H9 (cell line): Measurements from ENCODE around the gene SCN1B. TPM values are rescaled to one million over a fixed set of nuclear protein-coding genes. Genes with fewer than 3 reads are reported as not detected.

Experiments
- DNase-seq: peaks from one replicate; pipeline ENCODE4 v3.0.0-alpha.2; 2017
- H2AFZ ChIP-seq: one replicate; pipeline ENCODE4 v1.6.1; 2013; ENCODE audit warnings: mild to moderate bottlenecking, low read length, control low read depth, moderate library complexity
- H2AK5ac ChIP-seq: 2 replicates; pipeline ENCODE4 v1.6.1; 2013; ENCODE audit warnings: low read length, control low read depth, mixed read lengths; ENCODE audit not compliant: insufficient read length
- H2BK120ac ChIP-seq: one replicate; pipeline ENCODE4 v1.6.1; 2013; ENCODE audit warnings: low read depth, mild to moderate bottlenecking, low read length, control low read depth, inconsistent platforms; ENCODE audit not compliant: poor library complexity, severe bottlenecking
- H2BK12ac ChIP-seq: 2 replicates; pipeline ENCODE4 v1.6.1; 2013; ENCODE audit warnings: low read length, control low read depth, mixed read lengths, low read depth; ENCODE audit not compliant: insufficient read length
- H2BK15ac ChIP-seq: 2 replicates; pipeline ENCODE4 v1.6.1; 2013; ENCODE audit warnings: low read depth, low read length, control low read depth
- H2BK20ac ChIP-seq: one replicate; pipeline ENCODE4 v1.6.1; 2013; ENCODE audit warnings: low read depth, mild to moderate bottlenecking, low read length, control low read depth, inconsistent platforms; ENCODE audit not compliant: poor library complexity, severe bottlenecking
- H2BK5ac ChIP-seq: 2 replicates; pipeline ENCODE4 v1.6.1; 2013; ENCODE audit warnings: low read length, control low read depth, mixed read lengths; ENCODE audit not compliant: insufficient read length
- H3K14ac ChIP-seq: 2 replicates; pipeline ENCODE4 v1.6.1; 2013; ENCODE audit warnings: low read length, control low read depth; ENCODE audit not compliant: insufficient read depth
- H3K18ac ChIP-seq: 2 replicates; pipeline ENCODE4 v1.6.1; 2013; ENCODE audit warnings: low read depth, mild to moderate bottlenecking, mixed read lengths, low read length, control low read depth; ENCODE audit not compliant: insufficient read length
- H3K23ac ChIP-seq: 2 replicates; pipeline ENCODE4 v1.6.1; 2013; ENCODE audit warnings: low read length, control low read depth, mixed read lengths, low read depth; ENCODE audit not compliant: insufficient read length
- H3K23me2 ChIP-seq: 2 replicates; pipeline ENCODE4 v1.6.1; 2013; ENCODE audit warnings: low read depth, mild to moderate bottlenecking, mixed read lengths, low read length, control low read depth; ENCODE audit not compliant: insufficient read length, poor library complexity, severe bottlenecking
- H3K27ac ChIP-seq: 2 replicates; pipeline ENCODE4 v1.5.1; 2013; ENCODE audit warnings: low read length, control low read depth, mixed read lengths, low read depth; ENCODE audit not compliant: insufficient read length
- H3K27me3 ChIP-seq: 2 replicates; pipeline ENCODE4 v1.6.1; 2013; ENCODE audit warnings: low read length, control low read depth, inconsistent platforms; ENCODE audit not compliant: insufficient read depth
- H3K4ac ChIP-seq: 2 replicates; pipeline ENCODE4 v1.6.1; 2013; ENCODE audit warnings: low read depth, mild to moderate bottlenecking, control low read depth, inconsistent platforms, low read length, moderate library complexity
- H3K4me1 ChIP-seq: 2 replicates; pipeline ENCODE4 v1.6.1; 2013; ENCODE audit warnings: low read length, control low read depth, inconsistent platforms; ENCODE audit not compliant: insufficient read depth
- H3K4me2 ChIP-seq: 2 replicates; pipeline ENCODE4 v1.6.1; 2013; ENCODE audit warnings: low read length, control low read depth, mixed read lengths; ENCODE audit not compliant: insufficient read length, insufficient read depth
- H3K56ac ChIP-seq: 2 replicates; pipeline ENCODE4 v1.6.1; 2013; ENCODE audit warnings: low read depth, mild to moderate bottlenecking, mixed read lengths, low read length, control low read depth; ENCODE audit not compliant: insufficient read length
- H3K79me1 ChIP-seq: 2 replicates; pipeline ENCODE4 v1.6.1; 2013; ENCODE audit warnings: low read depth, mild to moderate bottlenecking, moderate library complexity, low read length, control low read depth, inconsistent platforms; ENCODE audit not compliant: insufficient read depth, poor library complexity, severe bottlenecking
- H3K79me2 ChIP-seq: 2 replicates; pipeline ENCODE4 v1.6.1; 2013; ENCODE audit warnings: low read length, control low read depth, inconsistent platforms; ENCODE audit not compliant: insufficient read depth
- H3K9ac ChIP-seq: 2 replicates; pipeline ENCODE4 v1.6.1; 2013; ENCODE audit warnings: low read length, control low read depth, mixed read lengths; ENCODE audit not compliant: insufficient read length; ENCODE audit errors: extremely low read depth
- H3K9me3 ChIP-seq: one replicate; pipeline ENCODE4 v1.6.1; 2013; ENCODE audit warnings: low read depth, low read length, inconsistent platforms; ENCODE audit not compliant: control insufficient read depth
- H3T11ph ChIP-seq: one replicate; pipeline ENCODE4 v1.6.1; 2013; ENCODE audit warnings: mild to moderate bottlenecking, low read length, control low read depth, inconsistent platforms
- H4K20me1 ChIP-seq: one replicate; pipeline ENCODE4 v1.6.1; 2013; ENCODE audit not compliant: control insufficient read depth, insufficient read length, insufficient read depth
- H4K5ac ChIP-seq: 2 replicates; pipeline ENCODE4 v1.6.1; 2013; ENCODE audit warnings: low read depth, mild to moderate bottlenecking, mixed read lengths, low read length, control low read depth; ENCODE audit not compliant: insufficient read length
- H4K8ac ChIP-seq: replicated peaks from 2 replicates; pipeline ENCODE4 v1.6.1; 2013; ENCODE audit warnings: low read length, control low read depth, mixed read lengths, low read depth; ENCODE audit not compliant: insufficient read length
- H4K91ac ChIP-seq: 2 replicates; pipeline ENCODE4 v1.6.1; 2013; ENCODE audit warnings: low read depth, mild to moderate bottlenecking, moderate library complexity, mixed read lengths, low read length, control low read depth; ENCODE audit not compliant: insufficient read length
- H3K27ac Mint-ChIP-seq, 3 experiments: 2 replicates in 2 of 3; 3 replicates in 1 of 3; pipeline ENCODE4 v1.8.0; 2020 to 2021; ENCODE audit warnings: mixed read lengths in 3 of 3, mild to moderate bottlenecking in 1 of 3, moderate library complexity in 1 of 3
- H3K27me3 Mint-ChIP-seq: 2 replicates; pipeline ENCODE4 v1.8.0; 2021; ENCODE audit warnings: low read depth, mild to moderate bottlenecking, moderate library complexity, mixed read lengths
- H3K36me3 Mint-ChIP-seq, 3 experiments: 2 replicates in 2 of 3; 3 replicates in 1 of 3; pipeline ENCODE4 v1.8.0; 2020 to 2021; ENCODE audit warnings: low read depth in 3 of 3, mixed read lengths in 3 of 3; ENCODE audit not compliant: insufficient read depth in 1 of 3
- H3K4me1 Mint-ChIP-seq, 2 experiments: 2 replicates each; pipeline ENCODE4 v1.8.0; 2020; ENCODE audit warnings: mixed read lengths in 2 of 2
- H3K4me3 Mint-ChIP-seq, 2 experiments: 2 replicates in 1 of 2; 3 replicates in 1 of 2; pipeline ENCODE4 v1.8.0; 2020 to 2021; ENCODE audit warnings: mild to moderate bottlenecking in 2 of 2, mixed read lengths in 2 of 2, moderate library complexity in 1 of 2
- H3K9me3 Mint-ChIP-seq, 2 experiments: 2 replicates in 1 of 2; 3 replicates in 1 of 2; pipeline ENCODE4 v1.8.0; 2020; ENCODE audit warnings: mild to moderate bottlenecking in 2 of 2, mixed read lengths in 2 of 2, moderate library complexity in 1 of 2
- CTCF ChIP-seq: fragments of 200-600 bp; sonication (generic); conservative IDR thresholded peaks from 3 replicates; pipeline ENCODE4 v1.8.0; 2021; ENCODE audit warnings: antibody characterized with exemption, mild to moderate bottlenecking
- total RNA-seq: library from RNA; stranded (reverse); gene quantifications from 2 replicates; pipeline ENCODE4 v1.2.1, GENCODE V29; 2021

The SCN1B gene
- total RNA-seq, 1 experiment from 2014 or later, result 3.8 TPM

GRCh38 chr19:35087393-35087792 is 57.1 kb downstream of the SCN1B start:
- Histone ChIP-seq H3K79me2 (no peaks in the 10 kb centered on the region), H2AK5ac (no peak overlapping the region), H2BK120ac (no peak overlapping the region), H2AFZ (no peak overlapping the region), H4K8ac (no peak overlapping the region), H3K4me1 (no peaks in the 10 kb centered on the region; the same call in 1 of the 2 replicates), H2BK12ac (no peak overlapping the region), H3K4me2 (no peak overlapping the region), H3K79me1 (no peaks in the 10 kb centered on the region), H2BK15ac (no peak overlapping the region), H3K23ac (no peak overlapping the region), H3K56ac (no peak overlapping the region), H4K5ac (no peak overlapping the region), H3K9ac (no peak overlapping the region), H4K91ac (no peak overlapping the region), H2BK20ac (no peak overlapping the region), H2BK5ac (no peak overlapping the region), H3K27ac (no peak overlapping the region), H3K4ac (no peak overlapping the region), H3K9me3 (no peaks in the 10 kb centered on the region), H3T11ph (no peak overlapping the region), H3K23me2 (no peaks in the 10 kb centered on the region), H3K18ac (no peak overlapping the region), H3K14ac (no peak overlapping the region), H3K27me3 (no peaks in the 10 kb centered on the region), H4K20me1 (peaks cover 2% of the 10 kb centered on the region)
- Mint-ChIP-seq H3K27ac (no peak overlapping the region), H3K4me1 (peaks cover 10 to 20% of the 10 kb centered on the region in 2 experiments), H3K36me3 (0 out of 7 replicates have a peak, but pooled peaks cover 0 to 4% (median 0%) of the 10 kb centered on the region in 3 experiments), H3K27me3 (peaks cover 1% of the 10 kb centered on the region; the same call in 1 of the 2 replicates), H3K9me3 (peaks cover 0 to 3% of the 10 kb centered on the region in 2 experiments; a peak in 3 of 5 replicates), H3K4me3 (no peak overlapping the region)
- TF ChIP-seq CTCF, result no peak
- DNase-seq, result no peak
